Endothelial cell of umbilical vein (primary cell): ENCODE measurements around the gene CUEDC1.

Experiments
- CTCF ChIP-seq, 2 donors: IDR thresholded peaks; 1 replicate in 1 of 2; 2 replicates in 1 of 2; pipeline ENCODE4 v1.5.1; 2011; ENCODE audit warnings: low read length in 2 of 2, mild to moderate bottlenecking in 2 of 2, moderate library complexity in 2 of 2, control low read depth in 1 of 2, inconsistent platforms in 1 of 2, low read depth in 1 of 2; ENCODE audit not compliant: insufficient read depth in 1 of 2; ENCODE audit errors: extremely low read depth in 1 of 2
- POLR2A ChIP-seq: IDR thresholded peaks from 2 replicates; pipeline ENCODE4 v1.6.1; 2012; ENCODE audit warnings: low read depth, mild to moderate bottlenecking, control low read depth, low read length

GRCh38 chr17:57861790-57862693 lies 93.2 kb downstream of the CUEDC1 start:
- TF ChIP-seq CTCF (IDR thresholded peaks at IDR 0.05; ENCODE audit: extremely low read depth in 1 of 2, insufficient read depth in 1 of 2, low read depth in 1 of 2, low read length in 2 of 2) (no peak), POLR2A (peak; percentile 48)
